GM18873 (cell line): ENCODE measurements around the gene GGTA1.

Experiments used
- ATAC-seq: cut with Tn5 transposase; IDR thresholded peaks from one replicate; pipeline ENCODE4 v1.9.1; 2021; ENCODE audit warnings: mild to moderate bottlenecking, moderate library complexity, moderate number of reproducible peaks; ENCODE audit not compliant: unreplicated experiment, low FRiP score

GGTA1 gene

GRCh38 chr9:121500165-121500478 lies 478 bp upstream of the GGTA1 start:
- no peak for ATAC-seq

GRCh38 chr9:121499177-121499426 lies 542 bp downstream of the GGTA1 start:
- no peak for ATAC-seq

- no peak for ATAC-seq
Observed at GRCh38 chr9:121498487-121499176, 1.0 kb downstream of the GGTA1 start.

- peak; percentile 49 for ATAC-seq
Observed at GRCh38 chr9:121498150-121498486, 1.5 kb downstream of the GGTA1 start.

GRCh38 chr9:121495976-121496375 lies 3.7 kb downstream of the GGTA1 start:
- no peak for ATAC-seq

- no peak for ATAC-seq
Observed at GRCh38 chr9:121494192-121494591, 5.5 kb downstream of the GGTA1 start.

- no peak for ATAC-seq
Observed at GRCh38 chr9:121491111-121491510, 8.5 kb downstream of the GGTA1 start.

- no peak for ATAC-seq
Observed at GRCh38 chr9:121489344-121489743, 10.3 kb downstream of the GGTA1 start.

- ATAC-seq: no peak
Observed at GRCh38 chr9:121486043-121486442, 13.6 kb downstream of the GGTA1 start.

GRCh38 chr9:121485623-121486022 lies 14.0 kb downstream of the GGTA1 start:
- no peak for ATAC-seq

- no peak for ATAC-seq
Observed at GRCh38 chr9:121484651-121485446, 14.8 kb downstream of the GGTA1 start.

- no peak for ATAC-seq
Observed at GRCh38 chr9:121483473-121484031, 16.1 kb downstream of the GGTA1 start.

GRCh38 chr9:121483049-121483448 lies 16.6 kb downstream of the GGTA1 start:
- ATAC-seq: no peak

GRCh38 chr9:121478816-121479676 lies 20.6 kb downstream of the GGTA1 start:
- ATAC-seq: no peak

- ATAC-seq: no peak
Observed at GRCh38 chr9:121476156-121476555, 23.5 kb downstream of the GGTA1 start.

- no peak for ATAC-seq
Observed at GRCh38 chr9:121474231-121474947, 25.3 kb downstream of the GGTA1 start.

- ATAC-seq: no peak
Observed at GRCh38 chr9:121473229-121473628, 26.4 kb downstream of the GGTA1 start.

GRCh38 chr9:121472446-121472845 lies 27.2 kb downstream of the GGTA1 start:
- no peak for ATAC-seq

GRCh38 chr9:121466142-121466541 lies 33.5 kb downstream of the GGTA1 start:
- no peak for ATAC-seq

- no peak for ATAC-seq
Observed at GRCh38 chr9:121464968-121465367, 34.7 kb downstream of the GGTA1 start.
